ENCODE measurements around the gene VPS50.
"Not testable (repeated sequence)": the region's sequence is repeated elsewhere in the genome, so short reads cannot be mapped to it uniquely, and the experiment has no call there.

Gene VPS50

DNA sequence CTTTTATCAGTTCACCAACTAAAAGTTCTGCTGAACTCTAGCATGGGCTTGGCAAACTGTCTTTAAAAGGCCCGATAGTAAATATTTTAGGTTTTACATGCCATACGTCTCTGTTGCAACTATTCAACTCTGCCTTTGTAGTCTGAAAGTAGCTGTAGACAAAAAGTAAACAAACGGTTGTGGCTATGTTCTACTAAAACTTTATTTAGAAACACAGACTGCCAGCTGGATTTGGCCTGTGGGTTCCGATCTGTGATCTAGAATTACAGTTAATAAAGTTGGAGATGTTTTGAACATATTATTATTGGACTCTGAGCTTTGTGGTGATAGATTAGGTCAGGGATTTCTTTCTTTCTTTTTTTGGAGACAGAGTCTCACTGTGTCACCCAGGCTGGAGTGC, 33.1 kb downstream of the VPS50 start:
- H3K4me1 Mint-ChIP-seq (ENCODE audit: low read depth in 2 of 2) = no peaks in the 10 kb centered on the region
- DNase-seq (no peak), ATAC-seq (replicated peaks) (no peak)
- no peaks in the 10 kb centered on the region for H3K9me3 Mint-ChIP-seq
- H3K36me3 Mint-ChIP-seq (ENCODE audit: insufficient read depth) = peaks cover 8% of the 10 kb centered on the region
- H3K27me3 Mint-ChIP-seq = no peaks in the 10 kb centered on the region
- H3K4me3 Mint-ChIP-seq = no peak overlapping the region
- no peak overlapping the region for H3K27ac Mint-ChIP-seq

DNA sequence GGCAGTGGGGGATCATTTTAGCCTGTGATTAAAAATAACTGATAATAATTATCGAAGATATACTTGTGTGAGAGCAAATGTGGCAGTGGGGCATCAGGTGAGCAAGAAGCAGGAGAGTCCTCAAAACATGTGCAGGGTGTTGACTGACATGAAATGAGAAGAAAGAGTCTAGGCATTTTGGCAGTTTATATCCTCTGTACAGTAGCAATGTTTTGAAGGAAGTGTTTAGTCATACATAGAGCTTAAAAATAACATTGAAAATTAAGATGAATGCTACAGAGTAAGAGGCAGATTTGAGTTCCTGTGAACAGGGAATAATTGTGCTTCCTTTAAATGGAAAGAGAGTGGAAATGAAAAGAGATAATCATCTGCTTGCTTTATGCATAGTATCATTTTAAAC, 47.4 kb downstream of the VPS50 start:
- Mint-ChIP-seq H3K27ac (peak overlapping the region in 1 of 2 donors; percentile 29), H3K27me3 (no peaks in the 10 kb centered on the region), H3K9me3 (no peaks in the 10 kb centered on the region), H3K4me3 (no peak overlapping the region), H3K36me3 (ENCODE audit: insufficient read depth) (peaks cover 33% of the 10 kb centered on the region), H3K4me1 (ENCODE audit: low read depth in 2 of 2) (peaks cover 4 to 6% of the 10 kb centered on the region in 2 donors)
- no peak for ATAC-seq (replicated peaks)
- no peak for DNase-seq

DNA sequence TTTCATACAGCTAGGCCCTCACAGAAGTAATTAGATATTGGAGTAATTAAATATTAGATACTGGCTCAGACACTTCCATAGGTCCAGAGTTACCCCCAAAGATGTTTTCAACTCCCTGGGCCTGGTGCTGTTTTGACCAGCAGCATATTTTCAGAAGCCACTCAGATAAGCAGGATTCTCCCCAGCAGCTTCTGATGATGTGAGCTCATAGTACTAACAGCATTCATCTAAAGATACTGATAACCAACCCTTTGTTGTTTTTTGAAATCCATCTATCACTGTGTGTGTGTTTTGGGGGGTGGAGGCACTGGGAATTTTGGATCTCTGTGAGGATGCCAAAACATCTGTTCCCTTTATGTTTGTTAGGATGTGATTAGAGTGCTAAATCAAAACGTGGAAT, 52.7 kb downstream of the VPS50 start:
- Mint-ChIP-seq H3K27me3 (no peaks in the 10 kb centered on the region), H3K9me3 (no peaks in the 10 kb centered on the region), H3K4me3 (no peak overlapping the region), H3K36me3 (ENCODE audit: insufficient read depth) (peaks cover 16% of the 10 kb centered on the region), H3K4me1 (ENCODE audit: low read depth in 2 of 2) (peaks cover 4 to 6% of the 10 kb centered on the region in 2 donors), H3K27ac (no peak overlapping the region)
- ATAC-seq (replicated peaks) (no peak), DNase-seq (no peak)

DNA sequence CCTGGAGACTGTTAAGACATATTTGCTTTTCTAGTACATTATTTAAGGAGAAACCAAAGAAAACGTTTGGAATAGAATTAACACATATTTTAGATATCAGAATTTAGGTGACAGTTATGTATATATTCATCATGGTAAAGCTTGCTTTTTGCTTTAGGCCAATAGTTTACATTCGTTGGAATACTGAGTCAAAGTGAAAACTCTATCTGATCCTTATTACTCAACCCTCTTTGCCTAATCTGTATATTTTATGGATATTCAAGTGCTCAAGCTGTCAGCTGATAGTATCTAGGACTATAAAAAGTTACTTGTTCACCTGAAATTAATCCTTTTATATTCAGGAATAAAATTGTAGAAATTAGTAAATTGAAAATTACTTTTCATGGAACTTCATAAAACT, 61.1 kb downstream of the VPS50 start:
- Mint-ChIP-seq H3K36me3 (ENCODE audit: insufficient read depth) (peaks cover 23% of the 10 kb centered on the region), H3K4me3 (no peak overlapping the region), H3K4me1 (ENCODE audit: low read depth in 2 of 2) (peaks cover 0 to 3% of the 10 kb centered on the region in 2 donors), H3K9me3 (no peaks in the 10 kb centered on the region), H3K27ac (no peak overlapping the region), H3K27me3 (no peaks in the 10 kb centered on the region)
- DNase-seq (no peak), ATAC-seq (replicated peaks) (no peak)

DNA sequence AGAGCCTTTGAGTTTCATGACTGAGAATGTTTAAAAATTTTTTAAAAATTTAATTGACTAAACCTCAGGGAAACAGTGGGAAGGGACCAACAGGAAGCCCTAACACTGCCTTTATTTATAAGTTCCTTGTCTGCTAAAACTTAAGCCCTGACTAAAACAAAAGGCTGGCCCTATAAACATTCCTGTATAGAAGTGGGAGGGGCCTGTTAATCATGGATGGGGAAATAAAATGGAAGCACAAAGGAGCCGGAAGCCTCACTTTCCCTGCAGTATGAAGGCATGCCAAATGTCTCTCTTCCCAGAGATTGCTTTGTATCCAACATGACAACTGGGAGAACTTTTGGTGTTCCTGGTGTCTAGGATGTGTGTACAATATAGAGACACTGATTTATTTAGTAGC, 66.0 kb downstream of the VPS50 start:
- DNase-seq = no peak
- H3K27ac Mint-ChIP-seq = no peak overlapping the region
- peaks cover 24% of the 10 kb centered on the region for H3K36me3 Mint-ChIP-seq (ENCODE audit: insufficient read depth)
- ATAC-seq (replicated peaks) = no peak
- no peak overlapping the region for H3K4me3 Mint-ChIP-seq
- H3K27me3 Mint-ChIP-seq = no peaks in the 10 kb centered on the region
- no peaks in the 10 kb centered on the region for H3K4me1 Mint-ChIP-seq (ENCODE audit: low read depth in 2 of 2)
- H3K9me3 Mint-ChIP-seq = no peaks in the 10 kb centered on the region

DNA sequence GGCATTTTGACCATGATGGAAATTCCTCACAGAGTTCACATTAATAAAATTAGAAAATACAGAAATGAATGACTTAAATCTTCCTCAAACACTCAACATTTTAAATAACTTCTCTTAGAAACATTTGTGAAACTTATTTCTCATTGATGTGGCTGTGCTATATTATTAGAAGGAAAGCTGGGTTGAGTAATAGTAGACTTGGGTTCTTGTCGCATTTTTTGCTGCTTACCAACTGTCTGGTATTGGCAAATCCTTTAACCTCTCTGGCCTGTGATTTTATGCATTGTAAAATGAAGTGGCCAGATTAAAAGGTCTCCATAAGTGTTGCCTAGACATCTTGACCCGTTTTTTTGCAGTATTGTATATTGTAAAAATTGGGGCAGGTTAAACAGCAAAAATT, 66.5 kb downstream of the VPS50 start:
- Mint-ChIP-seq H3K4me1 (ENCODE audit: low read depth in 2 of 2) (no peaks in the 10 kb centered on the region), H3K36me3 (ENCODE audit: insufficient read depth) (peaks cover 22% of the 10 kb centered on the region), H3K27me3 (no peaks in the 10 kb centered on the region), H3K9me3 (no peaks in the 10 kb centered on the region), H3K27ac (no peak overlapping the region), H3K4me3 (no peak overlapping the region)
- DNase-seq = no peak
- no peak for ATAC-seq (replicated peaks)

DNA sequence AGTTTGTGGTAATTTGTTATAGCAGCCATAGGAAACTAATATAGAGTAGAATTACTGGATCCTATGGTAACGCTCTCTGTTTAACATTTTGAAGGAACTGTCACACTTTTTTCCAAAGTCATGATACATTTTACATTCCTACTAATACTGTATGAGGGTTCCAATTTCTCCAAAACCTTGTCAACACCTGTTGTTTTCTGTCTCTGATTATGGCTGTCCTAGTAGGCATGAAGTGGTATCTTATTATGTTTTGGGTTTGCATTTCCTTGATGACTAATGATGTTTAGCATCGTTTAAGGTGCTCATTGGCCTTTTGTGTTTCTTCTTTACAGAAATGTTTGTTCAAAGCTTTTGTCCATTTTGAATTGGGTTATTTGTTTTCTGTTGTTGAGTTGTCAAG, 69.6 kb downstream of the VPS50 start:
- Mint-ChIP-seq H3K4me1 (ENCODE audit: low read depth in 2 of 2) (no peaks in the 10 kb centered on the region), H3K4me3 (no peak overlapping the region), H3K27me3 (no peaks in the 10 kb centered on the region), H3K27ac (no peak overlapping the region), H3K36me3 (ENCODE audit: insufficient read depth) (peaks cover 15% of the 10 kb centered on the region), H3K9me3 (no peaks in the 10 kb centered on the region)
- DNase-seq (no peak), ATAC-seq (replicated peaks) (no peak)

DNA sequence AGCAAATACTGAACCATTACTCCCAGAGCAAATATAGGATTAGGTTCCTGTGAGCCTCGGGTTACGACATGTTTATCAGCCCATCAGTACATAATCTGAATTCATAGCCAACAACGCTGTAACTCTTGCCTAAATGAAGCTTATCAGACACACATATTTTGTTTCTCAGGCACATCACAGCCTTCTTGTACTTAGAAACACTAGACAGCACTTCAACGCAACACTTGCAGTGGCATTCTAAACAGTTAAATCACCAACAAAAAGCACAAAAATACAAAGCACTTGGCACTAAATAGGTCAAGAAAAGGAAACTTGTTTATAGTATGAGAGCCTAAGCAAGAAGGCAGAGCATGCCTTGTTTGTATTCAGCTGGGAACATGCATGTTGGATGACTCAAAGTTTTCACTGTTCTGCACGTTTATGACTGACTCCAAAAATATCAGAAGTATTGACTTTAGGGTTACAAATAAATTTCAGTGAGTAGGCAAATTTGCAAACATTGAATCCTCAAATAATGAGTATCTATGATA, 75.0 kb downstream of the VPS50 start:
- peaks cover 4% of the 10 kb centered on the region for H3K36me3 Mint-ChIP-seq (ENCODE audit: insufficient read depth)
- H3K27ac Mint-ChIP-seq = no peak overlapping the region
- H3K4me3 Mint-ChIP-seq = no peak overlapping the region
- no peak for ATAC-seq (replicated peaks)
- no peaks in the 10 kb centered on the region for H3K4me1 Mint-ChIP-seq (ENCODE audit: low read depth in 2 of 2)
- H3K9me3 Mint-ChIP-seq = no peaks in the 10 kb centered on the region
- DNase-seq = no peak
- no peaks in the 10 kb centered on the region for H3K27me3 Mint-ChIP-seq

DNA sequence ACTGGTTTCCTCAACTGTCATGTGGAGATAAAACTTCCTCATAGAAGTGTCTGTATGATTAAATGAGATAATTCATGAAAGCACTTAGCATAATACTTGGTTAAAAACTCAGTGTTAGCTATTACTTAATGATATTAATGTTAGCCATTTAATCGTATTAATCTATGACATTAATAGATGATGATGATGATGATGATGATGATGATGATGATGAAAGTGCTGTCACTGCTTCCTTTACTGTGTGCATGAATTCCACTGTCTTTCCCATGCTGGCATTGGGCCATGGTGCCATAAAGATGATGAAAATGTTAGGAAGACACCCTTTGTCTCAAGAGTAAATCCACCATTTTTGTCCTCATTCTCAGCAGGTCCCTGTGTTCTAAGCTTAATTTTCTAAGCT, 75.8 kb downstream of the VPS50 start:
- Mint-ChIP-seq H3K36me3 (ENCODE audit: insufficient read depth) (peaks cover 4% of the 10 kb centered on the region), H3K27ac (no peak overlapping the region), H3K27me3 (no peaks in the 10 kb centered on the region), H3K4me1 (ENCODE audit: low read depth in 2 of 2) (no peaks in the 10 kb centered on the region), H3K4me3 (no peak overlapping the region), H3K9me3 (no peaks in the 10 kb centered on the region)
- ATAC-seq (replicated peaks) = no peak
- DNase-seq = no peak

DNA sequence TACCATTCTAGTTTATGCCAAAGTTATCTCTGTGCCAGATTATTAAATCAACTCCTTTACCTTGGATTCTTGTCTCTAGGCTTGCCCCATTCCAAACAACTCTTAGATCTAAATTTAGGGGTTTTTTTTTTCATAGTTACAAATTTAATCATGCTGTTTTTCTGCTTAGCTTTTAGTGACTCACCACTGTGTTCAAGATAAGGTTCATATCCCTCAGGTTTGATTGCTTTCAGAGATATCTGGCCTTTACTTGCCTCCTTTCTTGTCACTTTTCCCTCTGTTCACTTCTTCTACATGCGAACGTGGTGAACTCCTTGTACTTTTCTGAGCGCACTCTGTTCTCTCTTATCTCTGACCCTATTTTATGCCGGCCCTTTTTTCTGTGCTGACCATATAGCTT, 78.2 kb downstream of the VPS50 start:
- ATAC-seq (replicated peaks) = no peak
- no peaks in the 10 kb centered on the region for H3K27me3 Mint-ChIP-seq
- H3K27ac Mint-ChIP-seq = no peak overlapping the region
- peaks cover 0 to 5% of the 10 kb centered on the region in 2 donors for H3K4me1 Mint-ChIP-seq (ENCODE audit: low read depth in 2 of 2)
- no peak for DNase-seq
- H3K36me3 Mint-ChIP-seq (ENCODE audit: insufficient read depth) = peaks cover 4% of the 10 kb centered on the region
- no peaks in the 10 kb centered on the region for H3K9me3 Mint-ChIP-seq
- no peak overlapping the region for H3K4me3 Mint-ChIP-seq

DNA sequence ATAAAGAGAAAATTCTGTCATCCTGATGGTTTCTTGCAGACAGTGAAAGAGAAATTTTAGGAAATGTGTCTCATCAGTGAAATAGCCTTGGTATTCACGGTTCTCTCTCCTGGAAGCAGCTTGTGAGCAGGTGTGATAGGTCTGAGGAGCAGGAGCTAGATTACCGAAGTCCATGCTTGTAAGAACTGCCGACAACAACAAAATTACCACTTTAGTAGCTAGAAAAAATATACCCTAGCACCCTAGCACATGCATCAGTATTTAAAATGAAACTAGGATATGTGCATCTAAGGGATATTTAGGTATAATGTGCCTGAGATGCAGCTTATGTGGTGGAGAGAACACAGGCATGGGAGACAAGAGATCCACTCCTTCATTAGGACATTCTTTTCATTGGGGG, 82.3 kb downstream of the VPS50 start:
- Mint-ChIP-seq H3K9me3 (no peaks in the 10 kb centered on the region), H3K27ac (peak overlapping the region in 1 of 2 donors; percentile 44), H3K4me3 (no peak overlapping the region), H3K36me3 (ENCODE audit: insufficient read depth) (peaks cover 2% of the 10 kb centered on the region), H3K4me1 (ENCODE audit: low read depth in 2 of 2) (peaks cover 0 to 5% of the 10 kb centered on the region in 2 donors), H3K27me3 (no peaks in the 10 kb centered on the region)
- DNase-seq (no peak), ATAC-seq (replicated peaks) (no peak)

DNA sequence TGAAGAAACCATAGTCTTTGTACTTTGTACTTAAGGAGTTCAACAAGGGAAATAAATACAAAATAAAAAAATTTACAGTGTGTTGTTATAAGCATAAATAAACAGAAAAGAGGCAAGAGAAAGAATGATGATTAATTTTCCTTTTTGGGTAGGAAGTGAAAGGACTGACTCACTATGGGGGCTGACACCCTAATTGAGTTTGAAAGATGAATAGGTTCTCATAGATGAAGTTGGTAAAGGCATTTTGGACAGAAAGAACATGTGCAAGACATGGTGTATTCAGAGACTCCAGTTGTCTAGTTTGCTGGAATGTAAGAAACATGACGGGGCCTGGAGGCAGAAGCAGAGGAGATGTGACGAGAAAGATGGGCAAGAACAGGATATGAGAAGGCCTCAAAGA, 83.7 kb downstream of the VPS50 start:
- no peak overlapping the region for H3K4me3 Mint-ChIP-seq
- H3K27me3 Mint-ChIP-seq = no peaks in the 10 kb centered on the region
- peak overlapping the region in 1 of 2 donors; percentile 2 for H3K27ac Mint-ChIP-seq
- H3K9me3 Mint-ChIP-seq = no peaks in the 10 kb centered on the region
- no peak for DNase-seq
- peaks cover 0 to 5% of the 10 kb centered on the region in 2 donors for H3K4me1 Mint-ChIP-seq (ENCODE audit: low read depth in 2 of 2)
- peaks cover 6% of the 10 kb centered on the region for H3K36me3 Mint-ChIP-seq (ENCODE audit: insufficient read depth)
- ATAC-seq (replicated peaks) = no peak

DNA sequence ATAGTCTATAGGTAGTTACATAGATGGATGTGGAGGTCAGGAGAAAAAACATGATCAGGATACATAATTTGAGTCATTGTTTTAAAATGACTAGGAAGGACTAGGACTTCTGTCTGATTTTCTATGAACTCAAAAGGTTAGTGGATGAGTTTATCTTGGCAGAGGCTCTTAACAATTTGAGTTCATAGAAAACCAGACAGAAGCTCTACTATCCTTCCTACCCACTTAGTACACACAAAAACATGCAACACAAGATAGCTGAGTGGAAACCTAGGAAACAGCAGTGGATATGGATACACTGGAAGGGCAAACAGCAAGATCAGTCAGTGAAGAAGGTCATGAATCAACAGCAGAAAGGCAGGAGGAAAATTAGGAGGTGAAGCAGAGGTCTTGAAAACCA, 84.6 kb downstream of the VPS50 start:
- Mint-ChIP-seq H3K4me3 (no peak overlapping the region), H3K27me3 (no peaks in the 10 kb centered on the region), H3K4me1 (ENCODE audit: low read depth in 2 of 2) (peaks cover 0 to 5% of the 10 kb centered on the region in 2 donors), H3K27ac (no peak overlapping the region), H3K9me3 (no peaks in the 10 kb centered on the region), H3K36me3 (ENCODE audit: insufficient read depth) (peaks cover 6% of the 10 kb centered on the region)
- DNase-seq = no peak
- ATAC-seq (replicated peaks) = no peak

DNA sequence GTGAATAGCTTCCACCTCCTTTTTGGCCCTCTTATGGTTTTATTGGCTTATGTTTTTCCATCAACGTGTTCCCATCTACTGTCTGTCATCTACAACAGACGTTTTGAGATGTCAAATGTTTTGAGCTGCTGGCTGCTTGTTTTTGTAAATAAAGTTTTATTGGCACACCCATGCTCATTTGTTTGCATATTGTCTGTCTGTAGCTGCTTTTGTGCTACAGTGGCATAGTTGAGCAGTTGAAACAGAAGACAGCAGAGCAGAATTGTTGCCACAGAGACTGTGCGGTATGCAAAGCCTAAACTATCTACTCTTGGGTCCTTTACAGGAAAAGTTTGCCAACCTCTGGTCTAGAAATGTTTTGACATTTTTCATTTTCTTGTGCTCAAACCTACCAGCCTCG, 88.7 kb downstream of the VPS50 start:
- Mint-ChIP-seq H3K4me3 (no peak overlapping the region), H3K36me3 (ENCODE audit: insufficient read depth) (peaks cover 19% of the 10 kb centered on the region), H3K27me3 (no peaks in the 10 kb centered on the region), H3K4me1 (ENCODE audit: low read depth in 2 of 2) (no peaks in the 10 kb centered on the region), H3K9me3 (no peaks in the 10 kb centered on the region), H3K27ac (peak overlapping the region in 1 of 2 donors; percentile 41)
- DNase-seq (no peak), ATAC-seq (replicated peaks) (no peak)

DNA sequence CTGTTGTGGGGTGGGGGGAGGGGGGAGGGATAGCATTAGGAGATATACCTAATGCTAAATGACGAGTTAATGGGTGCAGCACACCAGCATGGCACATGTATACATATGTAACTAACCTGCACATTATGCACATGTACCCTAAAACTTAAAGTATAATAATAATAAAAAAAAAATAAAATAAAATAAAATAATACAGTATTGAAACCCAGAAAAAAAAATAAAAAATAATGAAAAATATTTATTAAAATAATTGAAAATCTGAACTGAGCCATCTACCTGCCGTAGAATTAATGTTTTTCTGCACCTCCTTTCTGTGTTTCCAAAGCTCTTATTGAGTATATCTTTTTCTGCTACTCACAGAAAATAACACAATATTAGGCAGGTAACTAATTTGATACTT, 94.1 kb downstream of the VPS50 start:
- H3K27ac Mint-ChIP-seq; DNase-seq; H3K9me3 Mint-ChIP-seq; H3K27me3 Mint-ChIP-seq; ATAC-seq (replicated peaks); H3K4me3 Mint-ChIP-seq; H3K4me1 Mint-ChIP-seq (ENCODE audit: low read depth in 2 of 2): not testable (repeated sequence)
- H3K36me3 Mint-ChIP-seq (ENCODE audit: insufficient read depth) = peaks cover 13% of the 10 kb centered on the region
